ENCODE results near the gene EXOC6.

DNA sequence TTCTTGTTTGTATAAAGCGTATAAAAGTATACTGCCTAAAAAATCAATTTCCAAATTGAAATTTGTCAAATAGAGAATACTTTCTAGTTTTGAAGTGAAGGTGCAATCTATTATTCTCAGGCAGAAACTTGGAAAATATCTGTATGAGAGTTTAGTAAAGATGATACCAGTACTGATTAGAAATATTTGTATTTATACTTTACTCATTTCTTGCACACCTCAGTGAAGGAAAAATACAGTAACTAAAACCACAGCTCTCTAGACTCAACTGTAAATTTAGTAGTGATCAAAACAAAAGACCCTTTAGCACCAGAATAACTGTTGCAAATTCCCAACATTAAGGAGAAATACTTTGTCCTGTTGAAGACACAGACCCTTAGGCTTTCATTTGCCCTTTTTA, 140.9 kb downstream of the EXOC6 start:
- TF ChIP-seq POLR2AphosphoS5 (IDR thresholded peaks at IDR 0.05) (no peak), CTCF (IDR thresholded peaks at IDR 0.05) (no peak)

All from breast epithelium (tissue), 3 donors.